ENCODE data around the gene TBL2. TPM values are rescaled to one million over a fixed set of nuclear protein-coding genes. Genes with fewer than 3 reads are reported as not detected.
A peak's percentile ranks its signal among the peaks of the same experiment; 100 is the strongest.
"Not testable (repeated sequence)": the region's sequence is repeated elsewhere in the genome, so short reads cannot be mapped to it uniquely, and the experiment has no call there.

Gene TBL2
- total RNA-seq, 1 donor from 2014 or later, result 36.9 TPM

DNA sequence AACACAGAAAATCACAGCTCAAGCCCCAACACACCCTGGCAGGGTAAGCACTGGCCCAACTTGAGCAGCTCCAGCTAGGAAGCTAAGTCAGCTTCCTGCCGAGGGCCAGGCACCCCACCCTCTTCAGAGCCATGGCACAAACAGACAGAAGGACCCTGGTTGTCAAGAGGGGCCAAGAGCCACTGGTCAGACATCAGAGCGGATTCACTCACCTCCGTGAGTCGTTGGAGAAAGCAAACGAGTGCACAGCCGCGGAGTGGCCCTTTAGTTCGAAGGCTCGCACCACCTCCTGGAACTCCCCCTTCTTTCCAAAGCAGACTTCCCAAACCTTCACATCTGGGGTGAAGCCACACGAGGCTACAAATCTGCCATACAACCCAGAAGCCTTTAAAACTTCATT, 7.4 kb downstream of the TBL2 start:
- DNase-seq (ENCODE audit: low spot score), result no peak

DNA sequence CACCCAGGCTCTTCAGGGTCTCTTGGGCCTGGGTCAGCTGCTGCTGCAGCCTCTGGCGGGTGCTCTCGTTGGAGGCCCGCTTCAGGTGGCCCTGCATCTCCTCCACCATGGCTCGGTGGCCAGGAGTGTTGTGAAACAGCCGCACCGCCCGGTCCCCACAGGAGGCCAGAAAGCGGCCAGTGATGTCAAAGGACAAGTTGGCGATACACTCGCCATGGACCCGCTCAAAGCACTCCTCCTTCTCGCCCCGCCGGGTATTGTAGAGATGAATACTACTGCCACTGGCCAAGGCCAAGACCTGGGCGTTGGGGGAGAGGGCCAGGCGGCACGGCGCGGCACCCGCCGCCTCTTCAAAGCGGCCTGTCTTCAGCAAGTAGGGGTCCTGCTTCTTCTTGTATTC, 7.9 kb downstream of the TBL2 start:
- no peak for DNase-seq (ENCODE audit: low spot score)

DNA sequence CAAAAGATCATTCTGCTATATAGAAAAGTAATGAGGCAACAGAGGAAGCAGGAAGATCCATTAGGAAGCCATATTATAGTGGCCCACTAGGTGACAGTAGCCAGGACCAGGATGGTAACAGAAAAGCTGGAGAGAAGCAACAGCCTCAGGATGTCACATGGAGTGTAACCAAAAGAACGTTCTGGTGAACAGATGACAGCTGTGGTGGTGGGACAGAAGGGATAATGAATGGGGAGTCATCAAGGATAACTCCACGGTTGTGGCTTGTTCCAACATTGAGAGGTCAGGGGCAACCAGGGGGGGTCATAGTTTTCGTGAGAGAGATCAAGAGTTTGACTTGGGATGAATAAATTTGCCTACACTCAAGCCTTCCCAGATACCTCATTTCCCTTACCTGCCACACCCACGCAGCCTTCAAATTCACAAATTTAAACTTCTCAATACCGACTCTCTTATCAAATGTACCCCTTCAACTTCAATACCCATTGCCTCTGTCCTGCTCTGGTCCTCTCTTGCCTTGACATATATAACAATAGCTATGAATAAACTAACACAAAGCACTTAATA, 9.3 kb downstream of the TBL2 start:
- DNase-seq (ENCODE audit: low spot score), result no peak

- no peak for DNase-seq (ENCODE audit: low spot score)
These were observed 10.3 kb downstream of the TBL2 start for GRCh38 chr7:73567846-73568685.

DNA sequence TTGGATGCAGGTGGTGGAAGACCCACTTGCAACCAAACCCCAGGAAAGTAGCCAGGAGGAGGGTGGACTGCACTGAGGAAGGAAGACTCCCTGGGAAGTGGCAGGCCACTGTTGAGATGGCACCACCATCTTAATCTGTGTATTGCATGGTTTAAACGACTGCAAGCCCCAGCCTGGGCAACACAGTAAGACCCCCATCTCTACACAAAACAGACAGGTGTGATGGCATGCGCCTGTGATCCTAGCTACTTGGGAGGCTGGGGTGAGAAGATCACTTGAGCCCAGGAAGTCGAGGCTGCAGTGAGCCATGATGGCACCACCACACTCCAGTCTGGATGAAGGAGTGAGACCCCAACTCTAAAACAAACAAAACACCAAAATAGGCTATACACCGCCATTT, 11.2 kb downstream of the TBL2 start:
- no peak for DNase-seq (ENCODE audit: low spot score)

- not testable (repeated sequence) for DNase-seq (ENCODE audit: low spot score)
These were observed 11.9 kb downstream of the TBL2 start for GRCh38 chr7:73566431-73566830.

- DNase-seq (ENCODE audit: low spot score), result no peak
These were observed 12.6 kb downstream of the TBL2 start for GRCh38 chr7:73565675-73566340.

DNA sequence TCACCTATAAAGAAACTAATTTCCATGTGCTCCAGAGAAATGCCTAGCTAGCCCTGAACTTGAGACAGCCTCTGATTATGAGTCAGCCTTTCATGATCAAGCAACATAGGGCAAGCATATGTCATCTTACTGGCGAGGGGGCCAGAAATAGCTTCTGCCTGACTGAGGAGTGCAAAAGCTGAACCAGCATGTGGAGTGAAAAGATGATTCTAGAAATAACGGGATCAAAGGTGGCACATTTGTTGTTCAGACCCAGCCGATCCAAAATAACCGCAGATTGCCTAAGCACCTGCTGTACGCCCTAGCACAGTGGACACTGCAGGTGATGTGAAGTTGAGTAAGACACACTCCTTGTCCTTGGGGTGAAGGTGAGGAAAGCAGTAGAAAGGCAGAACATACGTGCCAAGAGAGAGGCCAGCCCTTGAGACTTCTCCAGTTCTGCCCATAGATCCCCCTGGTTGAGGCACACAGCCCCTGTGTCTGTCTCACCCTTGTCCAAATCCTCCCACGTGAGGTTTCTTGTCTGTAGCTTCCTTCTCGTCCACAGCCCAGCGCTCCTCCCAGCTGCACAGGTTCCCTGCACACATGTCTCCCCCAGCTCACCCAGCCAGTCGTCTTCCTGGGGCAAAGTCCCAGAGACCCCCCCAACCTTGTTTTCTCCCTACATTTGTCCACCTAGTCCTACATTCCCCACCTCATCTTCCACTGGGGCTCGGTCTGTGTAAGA, 18.1 kb downstream of the TBL2 start:
- no peak for DNase-seq (ENCODE audit: low spot score)

- peak; percentile 93 for DNase-seq (ENCODE audit: low spot score)
These were observed 20.8 kb downstream of the TBL2 start, which contains the start of gene BCL7B for GRCh38 chr7:73557397-73558257. Gene BCL7B (minus strand): TSS chr7:73557690. CDS start chr7:73557578, 112 bp downstream.

DNA sequence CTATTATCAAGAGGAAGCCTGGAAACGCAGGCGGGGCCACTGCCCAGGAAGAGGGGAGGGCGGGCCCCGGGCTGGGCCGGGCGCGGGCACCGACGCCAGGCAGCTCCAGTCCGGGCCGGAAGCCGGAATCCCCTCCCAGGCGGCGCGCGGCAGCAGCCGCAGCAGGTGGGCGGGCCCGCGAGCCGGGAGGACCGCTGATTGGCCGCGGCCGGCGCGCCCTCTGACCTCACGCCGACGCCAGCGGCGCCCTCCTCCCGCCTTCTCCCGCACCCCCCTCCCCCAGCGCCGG, 21.3 kb downstream of the TBL2 start:
- DNase-seq (ENCODE audit: low spot score), result peak; percentile 99

- no peak for DNase-seq (ENCODE audit: low spot score)
These were observed 21.9 kb downstream of the TBL2 start for GRCh38 chr7:73556208-73557107.

GRCh38 chr7:73555411-73555982, 22.9 kb downstream of the TBL2 start:
- no peak for DNase-seq (ENCODE audit: low spot score)

GRCh38 chr7:73550093-73550492, 28.3 kb downstream of the TBL2 start:
- DNase-seq (ENCODE audit: low spot score), result not testable (repeated sequence)

- DNase-seq (ENCODE audit: low spot score), result no peak
These were observed 29.2 kb downstream of the TBL2 start for GRCh38 chr7:73549176-73549575.

DNA sequence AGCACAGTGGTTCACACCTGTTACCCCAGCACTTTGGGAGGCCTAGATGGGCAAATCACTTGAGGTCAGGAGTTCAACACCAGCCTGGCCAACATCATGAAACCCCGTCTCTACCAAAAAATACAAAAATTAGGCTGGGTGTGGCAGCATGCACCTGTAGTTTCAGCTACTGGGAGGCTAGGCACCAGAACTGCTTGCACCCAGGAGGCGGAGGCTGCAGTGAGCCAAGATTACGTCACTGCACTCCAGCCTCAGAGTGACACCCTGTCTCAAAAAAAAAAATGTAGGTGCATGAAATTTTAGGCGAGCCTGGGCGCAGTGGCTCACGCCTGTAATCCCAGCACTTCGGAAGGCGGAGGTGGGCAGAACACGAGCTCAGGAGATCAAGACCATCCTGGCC, 30.5 kb downstream of the TBL2 start:
- no peak for DNase-seq (ENCODE audit: low spot score)

GRCh38 chr7:73544678-73545077, 33.7 kb downstream of the TBL2 start:
- DNase-seq (ENCODE audit: low spot score), result no peak

GRCh38 chr7:73541722-73542121, 36.7 kb downstream of the TBL2 start:
- DNase-seq (ENCODE audit: low spot score), result no peak

DNA sequence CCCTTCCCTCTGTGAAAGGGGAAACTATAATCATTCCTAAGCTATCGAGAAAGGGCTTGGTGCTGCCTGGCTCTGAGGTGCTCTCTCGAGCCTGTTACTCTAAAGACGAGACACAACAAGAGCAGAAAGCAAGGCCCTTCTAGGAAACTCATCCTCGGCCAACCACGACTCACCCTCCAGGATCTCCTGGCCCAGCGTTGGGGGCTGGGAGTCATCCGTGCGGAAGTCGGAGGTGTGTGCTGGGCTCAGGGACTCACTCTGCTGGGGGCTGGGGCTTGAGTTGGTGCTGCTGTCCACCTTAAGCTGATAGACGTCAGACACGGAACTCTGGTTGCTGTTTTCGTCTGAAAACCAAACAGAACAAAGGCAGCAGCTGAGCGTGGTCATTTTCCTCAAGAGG, 38.7 kb downstream of the TBL2 start:
- DNase-seq (ENCODE audit: low spot score), result no peak

GRCh38 chr7:73538510-73538909, 39.9 kb downstream of the TBL2 start:
- not testable (repeated sequence) for DNase-seq (ENCODE audit: low spot score)

Data from mesenteric fat pad (tissue), 1 donor.